IMR-90 (cell line): ENCODE data around the gene ADARB2.

Experiments used
- BHLHE40 ChIP-seq: fragments of 150-350 bp; IDR thresholded peaks from 2 replicates; pipeline ENCODE4 v1.6.1; 2016; ENCODE audit warnings: mild to moderate bottlenecking, low read depth, low read length
- MAFK ChIP-seq: IDR thresholded peaks from 2 replicates; pipeline ENCODE4 v1.6.1; 2012; ENCODE audit warnings: low read depth, low read length, improper control_type of control experiment
- MXI1 ChIP-seq: IDR thresholded peaks from 2 replicates; pipeline ENCODE4 v1.6.1; 2012; ENCODE audit warnings: low read depth, mild to moderate bottlenecking, low read length, moderate library complexity, borderline replicate concordance
- NFE2L2 ChIP-seq: fragments of 150-350 bp; IDR thresholded peaks from 2 replicates; pipeline ENCODE4 v1.6.1; 2016; ENCODE audit warnings: low read depth, mild to moderate bottlenecking, low read length
- POLR2A ChIP-seq: IDR thresholded peaks from 2 replicates; pipeline ENCODE4 v1.6.1; 2012; ENCODE audit warnings: mild to moderate bottlenecking, low read depth, low read length
- TF ChIP-seq, protein P1 (sequence below): conservative IDR thresholded peaks from 2 replicates; pipeline ENCODE4 v1.5.1; 2012; ENCODE audit warnings: mild to moderate bottlenecking, low read depth, low read length, improper control_type of control experiment
- TF ChIP-seq, protein P2 (sequence below): fragments of 150-350 bp; IDR thresholded peaks from 2 replicates; pipeline ENCODE4 v1.6.1; 2017; ENCODE audit warnings: mild to moderate bottlenecking, antibody characterized with exemption, low read length, low read depth
- TF ChIP-seq, protein P3 (sequence below): fragments of 150-350 bp; IDR thresholded peaks from 2 replicates; pipeline ENCODE4 v1.6.1; 2016; ENCODE audit warnings: low read depth, mild to moderate bottlenecking, low read length, moderate library complexity, borderline replicate concordance

DNA sequence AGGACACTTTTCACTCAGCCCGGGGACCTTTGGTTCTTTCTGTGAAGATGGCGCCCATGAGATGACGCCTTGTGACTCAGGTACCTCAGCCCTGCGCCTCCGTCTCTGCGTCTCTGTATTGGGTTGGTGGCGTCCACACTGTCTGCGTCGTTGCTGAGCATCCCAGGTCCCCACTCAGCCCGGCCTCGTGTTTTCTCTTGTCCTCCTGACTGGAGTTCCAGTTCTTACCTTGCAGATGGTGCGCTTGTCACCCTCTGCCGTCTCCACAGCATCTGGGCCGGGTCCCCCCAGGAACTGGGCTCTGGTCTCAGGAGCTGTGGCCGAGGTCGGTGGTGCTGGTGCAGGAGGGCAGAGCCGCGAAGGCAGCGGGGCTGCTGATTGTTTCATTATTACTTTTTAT is 530.7 kb downstream of the ADARB2 start:
- TF ChIP-seq, protein P1, sequence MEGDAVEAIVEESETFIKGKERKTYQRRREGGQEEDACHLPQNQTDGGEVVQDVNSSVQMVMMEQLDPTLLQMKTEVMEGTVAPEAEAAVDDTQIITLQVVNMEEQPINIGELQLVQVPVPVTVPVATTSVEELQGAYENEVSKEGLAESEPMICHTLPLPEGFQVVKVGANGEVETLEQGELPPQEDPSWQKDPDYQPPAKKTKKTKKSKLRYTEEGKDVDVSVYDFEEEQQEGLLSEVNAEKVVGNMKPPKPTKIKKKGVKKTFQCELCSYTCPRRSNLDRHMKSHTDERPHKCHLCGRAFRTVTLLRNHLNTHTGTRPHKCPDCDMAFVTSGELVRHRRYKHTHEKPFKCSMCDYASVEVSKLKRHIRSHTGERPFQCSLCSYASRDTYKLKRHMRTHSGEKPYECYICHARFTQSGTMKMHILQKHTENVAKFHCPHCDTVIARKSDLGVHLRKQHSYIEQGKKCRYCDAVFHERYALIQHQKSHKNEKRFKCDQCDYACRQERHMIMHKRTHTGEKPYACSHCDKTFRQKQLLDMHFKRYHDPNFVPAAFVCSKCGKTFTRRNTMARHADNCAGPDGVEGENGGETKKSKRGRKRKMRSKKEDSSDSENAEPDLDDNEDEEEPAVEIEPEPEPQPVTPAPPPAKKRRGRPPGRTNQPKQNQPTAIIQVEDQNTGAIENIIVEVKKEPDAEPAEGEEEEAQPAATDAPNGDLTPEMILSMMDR, result no peak
- TF ChIP-seq, protein P2, sequence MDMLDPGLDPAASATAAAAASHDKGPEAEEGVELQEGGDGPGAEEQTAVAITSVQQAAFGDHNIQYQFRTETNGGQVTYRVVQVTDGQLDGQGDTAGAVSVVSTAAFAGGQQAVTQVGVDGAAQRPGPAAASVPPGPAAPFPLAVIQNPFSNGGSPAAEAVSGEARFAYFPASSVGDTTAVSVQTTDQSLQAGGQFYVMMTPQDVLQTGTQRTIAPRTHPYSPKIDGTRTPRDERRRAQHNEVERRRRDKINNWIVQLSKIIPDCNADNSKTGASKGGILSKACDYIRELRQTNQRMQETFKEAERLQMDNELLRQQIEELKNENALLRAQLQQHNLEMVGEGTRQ, result no peak
- no peak for TF ChIP-seq POLR2A
- TF ChIP-seq, protein P3, sequence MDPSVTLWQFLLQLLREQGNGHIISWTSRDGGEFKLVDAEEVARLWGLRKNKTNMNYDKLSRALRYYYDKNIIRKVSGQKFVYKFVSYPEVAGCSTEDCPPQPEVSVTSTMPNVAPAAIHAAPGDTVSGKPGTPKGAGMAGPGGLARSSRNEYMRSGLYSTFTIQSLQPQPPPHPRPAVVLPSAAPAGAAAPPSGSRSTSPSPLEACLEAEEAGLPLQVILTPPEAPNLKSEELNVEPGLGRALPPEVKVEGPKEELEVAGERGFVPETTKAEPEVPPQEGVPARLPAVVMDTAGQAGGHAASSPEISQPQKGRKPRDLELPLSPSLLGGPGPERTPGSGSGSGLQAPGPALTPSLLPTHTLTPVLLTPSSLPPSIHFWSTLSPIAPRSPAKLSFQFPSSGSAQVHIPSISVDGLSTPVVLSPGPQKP, result no peak
- TF ChIP-seq BHLHE40, result no peak
- TF ChIP-seq MXI1, result no peak
- no peak for TF ChIP-seq NFE2L2
- no peak for TF ChIP-seq MAFK
